ENCODE data around the gene NR3C2.

Gene NR3C2

GRCh38 chr4:148412460-148412994 lies 29.7 kb downstream of the NR3C2 start:
- H3K4me3 ChIP-seq (ENCODE audit: low read depth, low read length), result no peak overlapping the region
- no peak for TF ChIP-seq CTCF (IDR thresholded peaks at IDR 0.05; ENCODE audit: insufficient read depth, low read length, missing control alignments)
- DNase-seq (ENCODE audit: low read depth, low spot score), result no peak
- ChIA-PET CTCF (no interaction called here), POLR2A (no interaction called here)

GRCh38 chr4:148405161-148405893 lies 36.9 kb downstream of the NR3C2 start:
- CTCF ChIA-PET, result no interaction called here
- H3K4me3 ChIP-seq (ENCODE audit: low read depth, low read length), result no peak overlapping the region
- POLR2A ChIA-PET, result no interaction called here
- DNase-seq (ENCODE audit: low read depth, low spot score), result no peak
- TF ChIP-seq CTCF (IDR thresholded peaks at IDR 0.05; ENCODE audit: insufficient read depth, low read length, missing control alignments), result no peak

- ChIA-PET CTCF (no interaction called here), POLR2A (no interaction called here)
- no peak overlapping the region for H3K4me3 ChIP-seq (ENCODE audit: low read depth, low read length)
- no peak for DNase-seq (ENCODE audit: low read depth, low spot score)
- TF ChIP-seq CTCF (IDR thresholded peaks at IDR 0.05; ENCODE audit: insufficient read depth, low read length, missing control alignments), result no peak
These were observed 43.2 kb downstream of the NR3C2 start for GRCh38 chr4:148398988-148399387.

DNA sequence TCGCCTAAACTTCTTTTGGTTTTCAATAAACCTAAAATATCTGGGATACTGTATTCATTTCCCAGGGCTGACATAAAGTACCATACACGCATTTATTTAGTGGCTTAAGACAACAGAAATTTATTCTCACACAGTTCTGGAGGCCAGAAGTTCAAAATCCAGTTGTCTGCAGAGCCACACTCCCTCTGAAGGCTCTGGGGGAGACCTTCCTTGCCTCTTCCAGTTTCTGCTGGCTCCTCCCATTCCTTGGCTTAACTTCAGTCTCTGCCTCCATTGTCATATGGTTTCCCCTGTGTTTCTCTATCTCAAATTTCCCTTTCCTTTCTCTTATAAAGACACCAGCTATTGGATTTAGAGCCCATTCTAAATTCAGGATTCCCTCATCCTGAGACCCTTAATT lies 44.4 kb downstream of the NR3C2 start:
- POLR2A ChIA-PET, result no interaction called here
- DNase-seq (ENCODE audit: low read depth, low spot score), result no peak
- CTCF ChIA-PET, result no interaction called here
- TF ChIP-seq CTCF (IDR thresholded peaks at IDR 0.05; ENCODE audit: insufficient read depth, low read length, missing control alignments), result no peak
- no peak overlapping the region for H3K4me3 ChIP-seq (ENCODE audit: low read depth, low read length)

DNA sequence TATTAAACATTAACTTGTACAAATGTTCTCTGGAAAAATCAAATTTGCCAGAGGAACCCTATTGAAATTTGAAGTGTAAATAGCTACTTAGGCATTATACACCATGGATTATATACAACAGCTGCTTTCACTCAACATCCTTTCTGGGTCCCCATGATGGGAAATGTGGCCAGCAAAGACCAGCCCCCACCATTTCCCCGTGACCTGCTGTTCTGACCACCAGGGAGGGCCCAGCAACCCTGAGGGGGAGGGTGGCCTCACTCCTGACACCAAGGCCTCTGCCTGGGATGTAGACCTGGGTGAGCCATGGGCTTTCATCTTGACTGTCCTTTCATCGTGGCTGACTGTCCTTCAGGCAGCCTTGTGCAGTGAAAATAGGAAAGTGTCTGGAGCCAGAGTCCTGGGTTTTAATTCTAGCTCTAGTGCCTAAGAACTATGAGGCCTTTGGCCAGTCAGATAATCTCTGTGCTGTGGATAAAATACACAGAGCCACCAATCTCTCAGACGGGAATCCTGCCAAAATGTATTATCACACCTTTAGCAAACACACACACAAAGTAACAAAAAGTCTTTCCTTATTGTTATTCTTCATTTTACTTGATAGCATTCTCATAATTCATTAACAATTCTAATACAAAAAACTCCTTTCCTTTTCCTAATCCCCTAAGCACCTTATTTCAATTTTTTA lies 45.1 kb downstream of the NR3C2 start:
- ChIA-PET POLR2A (no interaction called here), CTCF (no interaction called here)
- no peak for DNase-seq (ENCODE audit: low read depth, low spot score)
- no peak for TF ChIP-seq CTCF (IDR thresholded peaks at IDR 0.05; ENCODE audit: insufficient read depth, low read length, missing control alignments)
- no peak overlapping the region for H3K4me3 ChIP-seq (ENCODE audit: low read depth, low read length)

- CTCF ChIA-PET, result no interaction called here
- no peak overlapping the region for H3K4me3 ChIP-seq (ENCODE audit: low read depth, low read length)
- no peak for DNase-seq (ENCODE audit: low read depth, low spot score)
- POLR2A ChIA-PET, result no interaction called here
- no peak for TF ChIP-seq CTCF (IDR thresholded peaks at IDR 0.05; ENCODE audit: insufficient read depth, low read length, missing control alignments)
These were observed 46.4 kb downstream of the NR3C2 start for GRCh38 chr4:148395771-148396170.
